IMR-90 (cell line): ENCODE results near the gene RAB9B. TPM values are rescaled to one million over a fixed set of nuclear protein-coding genes. Genes with fewer than 3 reads are reported as not detected.

Experiments used
- ATAC-seq: fragments of 200-7000 bp; cut with Tn5 transposase; 2 replicates; pipeline ENCODE4 v1.9.1; 2020; ENCODE audit warnings: low read depth, mild to moderate bottlenecking, moderate library complexity
- BruUV-seq: library from RNA; stranded (reverse); fragments of 400-500 nt; replicated peaks from 2 replicates; lab custom pipeline; 2021; lab: Mats Ljungman, UMichigan
- CTCF ChIA-PET: fragments of 300-600 bp; formaldehyde crosslinking; extraction: SDS; loops from one replicate; lab custom pipeline; 2021; ENCODE audit warnings: antibody characterized with exemption; lab: Yijun Ruan, JAX
- POLR2A ChIA-PET: fragments of 300-600 bp; sonication (Branson Sonifier 250); formaldehyde crosslinking; loops from one replicate; lab custom pipeline; 2022; ENCODE audit warnings: antibody characterized with exemption; ENCODE audit not compliant: unreplicated experiment; lab: Charles Lee
- DNase-seq: peaks from one replicate; pipeline ENCODE4 v3.0.0; 2013
- H2AFZ ChIP-seq: replicated peaks from 2 replicates; pipeline ENCODE3; 2013; ENCODE audit warnings: low read length, mild to moderate bottlenecking; ENCODE audit not compliant: poor library complexity
- H2AK5ac ChIP-seq: 2 replicates; pipeline ENCODE4 v1.6.1; 2013; ENCODE audit warnings: low read depth, low read length, inconsistent platforms
- H2AK9ac ChIP-seq: replicated peaks from 2 replicates; pipeline ENCODE3; 2013; ENCODE audit warnings: mild to moderate bottlenecking, low read depth, low read length, moderate library complexity; ENCODE audit not compliant: poor library complexity
- H2BK120ac ChIP-seq: 2 replicates; pipeline ENCODE4 v1.6.1; 2013; ENCODE audit warnings: low read depth, low read length, inconsistent platforms
- H2BK15ac ChIP-seq: 3 replicates; pipeline ENCODE4 v1.6.1; 2013; ENCODE audit warnings: low read depth, low read length, inconsistent platforms
- H2BK20ac ChIP-seq: 2 replicates; pipeline ENCODE4 v1.6.1; 2013; ENCODE audit warnings: low read depth, mild to moderate bottlenecking, inconsistent platforms, low read length, moderate library complexity
- H2BK5ac ChIP-seq: 2 replicates; pipeline ENCODE4 v1.6.1; 2013; ENCODE audit warnings: mild to moderate bottlenecking, low read depth, low read length, inconsistent platforms; ENCODE audit not compliant: poor library complexity, severe bottlenecking
- H3K14ac ChIP-seq: replicated peaks from 2 replicates; pipeline ENCODE4 v1.6.1; 2013; ENCODE audit warnings: low read depth, low read length, inconsistent platforms
- H3K18ac ChIP-seq: 2 replicates; pipeline ENCODE4 v1.6.1; 2013; ENCODE audit warnings: low read depth, low read length, control low read depth
- H3K23ac ChIP-seq: 2 replicates; pipeline ENCODE4 v1.6.1; 2013; ENCODE audit warnings: low read depth, low read length, inconsistent platforms
- H3K27ac ChIP-seq: 2 replicates; pipeline ENCODE4 v1.5.1; 2013; ENCODE audit warnings: mild to moderate bottlenecking, control low read depth, low read length; ENCODE audit not compliant: insufficient read depth
- H3K27me3 ChIP-seq: 2 replicates; pipeline ENCODE4 v1.6.1; 2013; ENCODE audit warnings: low read length; ENCODE audit not compliant: control insufficient read depth, insufficient read depth
- H3K36me3 ChIP-seq: 2 replicates; pipeline ENCODE4 v1.6.1; 2013; ENCODE audit warnings: low read length, mixed read lengths; ENCODE audit not compliant: control insufficient read depth, insufficient read depth
- H3K4ac ChIP-seq: 2 replicates; pipeline ENCODE4 v1.6.1; 2013; ENCODE audit warnings: low read depth, low read length, inconsistent platforms
- H3K4me1 ChIP-seq: 2 replicates; pipeline ENCODE4 v1.6.1; 2013; ENCODE audit warnings: low read length, mixed read lengths; ENCODE audit not compliant: control insufficient read depth, insufficient read depth
- H3K4me2 ChIP-seq: 2 replicates; pipeline ENCODE4 v1.6.1; 2013; ENCODE audit warnings: low read depth, mild to moderate bottlenecking, control low read depth, low read length, moderate library complexity
- H3K4me3 ChIP-seq: 2 replicates; pipeline ENCODE4 v1.5.1; 2013; ENCODE audit warnings: low read depth, mild to moderate bottlenecking, control low read depth, low read length, moderate library complexity; ENCODE audit not compliant: insufficient read depth
- H3K56ac ChIP-seq: 2 replicates; pipeline ENCODE4 v1.6.1; 2013; ENCODE audit warnings: low read length, inconsistent platforms; ENCODE audit not compliant: insufficient read depth; ENCODE audit errors: extremely low read depth
- H3K79me1 ChIP-seq, 2 experiments: 2 replicates each; pipeline ENCODE4 v1.6.1; 2013; ENCODE audit warnings: low read length in 2 of 2, inconsistent platforms in 1 of 2, low read depth in 1 of 2
- H3K9ac ChIP-seq: 2 replicates; pipeline ENCODE4 v1.6.1; 2013; ENCODE audit warnings: low read depth, low read length, control low read depth
- H3K9me1 ChIP-seq: 2 replicates; pipeline ENCODE4 v1.6.1; 2013; ENCODE audit warnings: low read length, inconsistent platforms; ENCODE audit not compliant: insufficient read depth
- H3K9me3 ChIP-seq: 2 replicates; pipeline ENCODE4 v1.6.1; 2013; ENCODE audit warnings: low read length; ENCODE audit not compliant: control insufficient read depth, insufficient read depth
- H4K20me1 ChIP-seq: 2 replicates; pipeline ENCODE4 v1.6.1; 2013; ENCODE audit warnings: low read length, inconsistent platforms; ENCODE audit not compliant: insufficient read depth
- H4K5ac ChIP-seq: 2 replicates; pipeline ENCODE4 v1.6.1; 2013; ENCODE audit warnings: mild to moderate bottlenecking, low read depth, low read length, control low read depth
- H4K8ac ChIP-seq, 2 experiments: 2 replicates each; pipeline ENCODE4 v1.6.1; 2013; ENCODE audit warnings: low read depth in 2 of 2, low read length in 2 of 2, control low read depth in 1 of 2, inconsistent platforms in 1 of 2
- H4K91ac ChIP-seq: 2 replicates; pipeline ENCODE4 v1.6.1; 2013; ENCODE audit warnings: low read depth, low read length, inconsistent platforms; ENCODE audit not compliant: insufficient read depth
- BHLHE40 ChIP-seq: fragments of 150-350 bp; IDR thresholded peaks from 2 replicates; pipeline ENCODE4 v1.6.1; 2016; ENCODE audit warnings: mild to moderate bottlenecking, low read depth, low read length
- CEBPB ChIP-seq: IDR thresholded peaks from 2 replicates; pipeline ENCODE4 v1.6.1; 2012; ENCODE audit warnings: low read depth, low read length, improper control_type of control experiment
- CHD1 ChIP-seq: IDR thresholded peaks from 2 replicates; pipeline ENCODE4 v1.6.1; 2012; ENCODE audit warnings: low read depth, low read length, improper control_type of control experiment
- CTCF ChIP-seq: conservative IDR thresholded peaks from 2 replicates; pipeline ENCODE4 v1.5.1; 2012; ENCODE audit warnings: mild to moderate bottlenecking, low read depth, low read length, improper control_type of control experiment
- FOS ChIP-seq: fragments of 150-350 bp; IDR thresholded peaks from 2 replicates; pipeline ENCODE4 v1.6.1; 2016; ENCODE audit warnings: low read depth, low read length
- MAFK ChIP-seq: IDR thresholded peaks from 2 replicates; pipeline ENCODE4 v1.6.1; 2012; ENCODE audit warnings: low read depth, low read length, improper control_type of control experiment
- MAZ ChIP-seq: IDR thresholded peaks from 2 replicates; pipeline ENCODE4 v1.6.1; 2012; ENCODE audit warnings: low read depth, mild to moderate bottlenecking, low read length, improper control_type of control experiment, moderate library complexity, borderline replicate concordance
- MXI1 ChIP-seq: IDR thresholded peaks from 2 replicates; pipeline ENCODE4 v1.6.1; 2012; ENCODE audit warnings: low read depth, mild to moderate bottlenecking, low read length, moderate library complexity, borderline replicate concordance
- NFE2L2 ChIP-seq: fragments of 150-350 bp; IDR thresholded peaks from 2 replicates; pipeline ENCODE4 v1.6.1; 2016; ENCODE audit warnings: low read depth, mild to moderate bottlenecking, low read length
- POLR2A ChIP-seq: IDR thresholded peaks from 2 replicates; pipeline ENCODE4 v1.6.1; 2012; ENCODE audit warnings: mild to moderate bottlenecking, low read depth, low read length
- RAD21 ChIP-seq: IDR thresholded peaks from 2 replicates; pipeline ENCODE4 v1.6.1; 2012; ENCODE audit warnings: low read length, improper control_type of control experiment
- RCOR1 ChIP-seq: IDR thresholded peaks from 2 replicates; pipeline ENCODE4 v1.6.1; 2012; ENCODE audit warnings: mild to moderate bottlenecking, low read length, improper control_type of control experiment; ENCODE audit not compliant: insufficient replicate concordance
- RFX5 ChIP-seq: IDR thresholded peaks from 2 replicates; pipeline ENCODE4 v1.8.0; 2012; ENCODE audit warnings: low read depth, mild to moderate bottlenecking, low read length, moderate library complexity
- SMC3 ChIP-seq: fragments of 150-350 bp; IDR thresholded peaks from 2 replicates; pipeline ENCODE4 v1.6.1; 2016; ENCODE audit warnings: low read depth, mild to moderate bottlenecking, antibody characterized with exemption, low read length, moderate library complexity
- WGBS, 2 experiments: methylation state at CpG; one replicate each; pipeline versions ENCODE4 v1.1.5 to v1.1.7; 2013; ENCODE audit warnings: missing lambda C conversion rate in 2 of 2; ENCODE audit not compliant: insufficient read length in 1 of 2; ENCODE audit errors: extremely low coverage in 2 of 2; 5-methylcytosine and 5-hydroxymethylcytosine counted together
- dilution Hi-C: fragments of 300-500 bp; cut with HindIII; formaldehyde crosslinking; loops from one replicate; pipeline ENCODE4 v1.14.3; 2018; ENCODE audit warnings: low sequenced_read_pairs; ENCODE audit not compliant: unreplicated experiment
- in situ Hi-C: fragments of 300-500 bp; cut with MboI; formaldehyde crosslinking; loops from 3 replicates; pipeline ENCODE4 v1.14.3; 2019; ENCODE audit warnings: low sequenced_read_pairs, inconsistent platforms, mixed read lengths
- intact Hi-C: fragments of 100-400 bp; cut with micrococcal nuclease; formaldehyde crosslinking; loops from 2 replicates; pipeline ENCODE4 v1.10.0; 2022
- polyA plus RNA-seq, 3 experiments: library from polyadenylated mRNA; depleted of rRNA; stranded (reverse); fragments of >200 nt; gene quantifications; 2 replicates each; pipeline ENCODE4 v1.2.3, GENCODE V29; 2012; ENCODE audit warnings: low replicate concordance in 1 of 3
- total RNA-seq: library from RNA; depleted of rRNA; stranded (reverse); fragments of >200 nt; gene quantifications from 2 replicates; pipeline ENCODE4 v1.2.3, GENCODE V29; 2012
- TF ChIP-seq, protein P1 (sequence below): fragments of 150-350 bp; IDR thresholded peaks from 2 replicates; pipeline ENCODE4 v1.6.1; 2017; ENCODE audit warnings: mild to moderate bottlenecking, antibody characterized with exemption, low read length, low read depth
- TF ChIP-seq, protein P2 (sequence below): fragments of 150-350 bp; IDR thresholded peaks from 2 replicates; pipeline ENCODE4 v1.6.1; 2016; ENCODE audit warnings: low read depth, mild to moderate bottlenecking, low read length, moderate library complexity, borderline replicate concordance

Gene RAB9B
- total and polyA plus RNA-seq, 2 of the 4 experiments (the other 2 are of a cell fraction), result 0.58 to 0.90 TPM

GRCh38 chrX:103793545-103793940, 38.5 kb downstream of the RAB9B start:
- DNase-seq (peak; percentile 39), ATAC-seq (peak; percentile 60)
- Histone ChIP-seq H3K18ac (no peak overlapping the region), H4K91ac (no peak overlapping the region), H3K9me3 (no peaks in the 10 kb centered on the region), H2BK120ac (peak overlapping the region; percentile 44), H2AFZ (peak overlapping the region; percentile 56), H3K56ac (no peak overlapping the region), H4K20me1 (no peaks in the 10 kb centered on the region), H3K23ac (peak overlapping the region; percentile 2; the same call in 1 of the 2 replicates), H3K4me3 (peak overlapping the region; percentile 26), H3K79me1 (no peaks in the 10 kb centered on the region), H3K9me1 (0 out of 2 replicates have a peak, but pooled peaks cover 3% of the 10 kb centered on the region), H3K4me2 (peak overlapping the region; percentile 69), H2AK9ac (no peak overlapping the region), H3K9ac (no peak overlapping the region), H3K14ac (peak overlapping the region; percentile 34; the same call in 1 of the 2 replicates), H4K8ac (peak overlapping the region in 1 of 2 experiments; percentile 52; a peak in 3 of 4 replicates), H2BK20ac (peak overlapping the region; percentile 67; the same call in 1 of the 2 replicates), H3K36me3 (no peaks in the 10 kb centered on the region), H3K27ac (no peak overlapping the region), H2AK5ac (no peak overlapping the region), H2BK15ac (no peak overlapping the region), H3K4me1 (peaks cover 9% of the 10 kb centered on the region; the same call in 1 of the 2 replicates), H3K27me3 (peaks cover 11% of the 10 kb centered on the region), H4K5ac (no peak overlapping the region), H2BK5ac (no peak overlapping the region), H3K4ac (no peak overlapping the region; the same call in 1 of the 2 replicates)
- ChIA-PET POLR2A (interaction anchor here (0.7 kb wide), 1 partner anchor 107 kb away, joined by 3 read pairs; no protein-coding TSS in a partner anchor), CTCF (interaction anchor here (1.0 kb wide), 1 partner anchor 19 kb away, joined by 4 read pairs; no protein-coding TSS in a partner anchor)
- intact Hi-C loops, result no loop called here
- in situ Hi-C loops, result no loop called here
- dilution Hi-C loops, result no loop called here
- BruUV-seq, result no TSS peak
- no CpG with 5 or more reads among the region's 2 CpGs for WGBS, 2 experiments
- TF ChIP-seq MAFK, result no peak
- no peak for TF ChIP-seq POLR2A
- TF ChIP-seq CHD1, result no peak
- TF ChIP-seq MAZ, result no peak
- TF ChIP-seq, protein P1, sequence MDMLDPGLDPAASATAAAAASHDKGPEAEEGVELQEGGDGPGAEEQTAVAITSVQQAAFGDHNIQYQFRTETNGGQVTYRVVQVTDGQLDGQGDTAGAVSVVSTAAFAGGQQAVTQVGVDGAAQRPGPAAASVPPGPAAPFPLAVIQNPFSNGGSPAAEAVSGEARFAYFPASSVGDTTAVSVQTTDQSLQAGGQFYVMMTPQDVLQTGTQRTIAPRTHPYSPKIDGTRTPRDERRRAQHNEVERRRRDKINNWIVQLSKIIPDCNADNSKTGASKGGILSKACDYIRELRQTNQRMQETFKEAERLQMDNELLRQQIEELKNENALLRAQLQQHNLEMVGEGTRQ, result no peak
- no peak for TF ChIP-seq BHLHE40
- TF ChIP-seq SMC3, result no peak
- TF ChIP-seq FOS, result no peak
- TF ChIP-seq CEBPB, result no peak
- no peak for TF ChIP-seq CTCF
- TF ChIP-seq, protein P2, sequence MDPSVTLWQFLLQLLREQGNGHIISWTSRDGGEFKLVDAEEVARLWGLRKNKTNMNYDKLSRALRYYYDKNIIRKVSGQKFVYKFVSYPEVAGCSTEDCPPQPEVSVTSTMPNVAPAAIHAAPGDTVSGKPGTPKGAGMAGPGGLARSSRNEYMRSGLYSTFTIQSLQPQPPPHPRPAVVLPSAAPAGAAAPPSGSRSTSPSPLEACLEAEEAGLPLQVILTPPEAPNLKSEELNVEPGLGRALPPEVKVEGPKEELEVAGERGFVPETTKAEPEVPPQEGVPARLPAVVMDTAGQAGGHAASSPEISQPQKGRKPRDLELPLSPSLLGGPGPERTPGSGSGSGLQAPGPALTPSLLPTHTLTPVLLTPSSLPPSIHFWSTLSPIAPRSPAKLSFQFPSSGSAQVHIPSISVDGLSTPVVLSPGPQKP, result no peak
- no peak for TF ChIP-seq RAD21
- TF ChIP-seq NFE2L2, result no peak
- no peak for TF ChIP-seq RFX5
- no peak for TF ChIP-seq RCOR1
- no peak for TF ChIP-seq MXI1
